Ramos (cell line): Measurements from ENCODE around the gene IPO13.

ENCODE experiments used
- in situ Hi-C: fragments of 300-500 bp; cut with MboI; formaldehyde crosslinking; loops from one replicate; pipeline ENCODE4 v1.14.3; 2022; ENCODE audit warnings: low sequenced_read_pairs; ENCODE audit not compliant: unreplicated experiment

The IPO13 gene

DNA sequence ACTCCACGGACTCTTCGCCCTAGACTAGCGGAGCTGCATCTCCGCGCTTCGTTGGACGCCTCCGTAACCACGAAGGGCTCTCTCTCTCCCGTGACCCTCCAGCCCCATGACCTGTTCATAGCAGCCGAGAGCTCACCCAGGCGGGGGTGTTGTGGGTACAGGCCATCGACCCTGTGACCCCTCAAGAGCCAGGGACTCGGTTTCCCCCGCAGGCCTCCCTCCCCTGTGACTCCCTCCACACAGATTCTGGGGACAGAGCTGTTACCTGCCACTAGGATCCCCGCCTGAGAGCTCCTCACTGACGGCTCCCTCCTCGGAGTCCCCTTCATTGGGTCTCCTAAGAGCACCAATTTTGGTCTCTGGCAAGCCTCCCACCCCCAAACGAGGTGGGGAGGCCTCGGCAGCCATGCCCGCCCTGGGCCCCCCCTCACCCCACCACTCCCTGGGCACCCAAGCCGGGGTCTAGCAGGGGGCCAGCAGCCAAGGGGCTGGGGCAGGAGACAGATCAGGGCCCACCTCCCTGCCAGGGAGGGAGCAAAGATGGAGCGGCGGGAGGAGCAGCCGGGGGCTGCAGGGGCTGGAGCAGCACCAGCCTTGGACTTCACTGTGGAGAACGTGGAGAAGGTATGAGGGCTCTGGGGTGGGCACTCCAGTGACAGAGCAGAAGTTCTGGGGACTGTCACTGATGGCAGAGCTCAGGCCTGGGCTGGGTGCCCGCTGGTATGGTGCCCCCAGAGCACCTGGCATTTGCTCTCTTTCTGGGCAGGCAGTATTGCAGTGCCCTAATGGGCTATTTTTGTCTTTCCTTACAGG lies 517 bp downstream of the IPO13 start:
- in situ Hi-C loops, result no loop called here

DNA sequence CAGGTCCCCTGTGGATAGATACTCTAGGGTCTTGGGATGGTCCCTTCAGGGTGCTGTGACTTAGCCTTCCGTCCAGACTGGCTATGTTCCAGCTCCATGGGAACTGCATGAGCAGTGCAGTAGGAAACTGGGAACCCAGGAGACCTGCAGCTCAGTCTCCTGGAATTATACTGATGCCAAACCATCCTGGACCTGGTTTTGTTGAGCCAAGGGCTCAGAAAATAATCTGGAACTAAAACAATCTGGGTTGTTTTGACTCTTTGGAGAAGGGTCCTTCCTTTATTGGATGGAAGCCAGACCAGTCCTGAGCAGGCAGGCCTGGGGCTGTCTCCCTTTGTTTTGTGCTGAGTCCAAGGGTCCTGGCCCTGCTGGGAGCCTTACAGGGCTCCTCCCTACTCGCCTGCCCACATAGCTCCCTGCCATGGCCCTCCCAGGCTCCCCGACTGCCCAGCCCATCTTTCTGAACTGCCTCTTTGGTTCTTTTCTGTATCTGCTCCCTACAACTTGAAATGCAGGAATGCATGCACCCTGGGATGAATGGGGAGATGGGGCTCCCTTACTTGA lies 1.2 kb downstream of the IPO13 start:
- in situ Hi-C loops, result no loop called here

DNA sequence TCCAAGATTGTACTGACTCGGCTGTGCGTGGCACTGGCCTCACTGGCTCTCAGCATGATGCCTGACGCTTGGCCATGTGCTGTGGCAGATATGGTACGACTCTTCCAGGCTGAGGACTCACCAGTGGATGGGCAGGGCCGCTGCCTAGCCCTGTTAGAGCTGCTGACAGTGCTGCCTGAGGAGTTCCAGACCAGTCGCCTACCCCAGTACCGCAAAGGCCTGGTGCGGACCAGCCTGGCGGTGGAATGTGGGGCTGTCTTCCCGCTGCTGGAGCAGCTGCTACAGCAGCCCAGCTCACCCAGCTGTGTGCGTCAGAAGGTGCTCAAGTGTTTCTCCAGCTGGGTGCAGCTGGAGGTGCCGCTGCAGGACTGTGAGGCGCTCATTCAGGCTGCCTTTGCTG lies 2.9 kb downstream of the IPO13 start:
- in situ Hi-C loops, result no loop called here

DNA sequence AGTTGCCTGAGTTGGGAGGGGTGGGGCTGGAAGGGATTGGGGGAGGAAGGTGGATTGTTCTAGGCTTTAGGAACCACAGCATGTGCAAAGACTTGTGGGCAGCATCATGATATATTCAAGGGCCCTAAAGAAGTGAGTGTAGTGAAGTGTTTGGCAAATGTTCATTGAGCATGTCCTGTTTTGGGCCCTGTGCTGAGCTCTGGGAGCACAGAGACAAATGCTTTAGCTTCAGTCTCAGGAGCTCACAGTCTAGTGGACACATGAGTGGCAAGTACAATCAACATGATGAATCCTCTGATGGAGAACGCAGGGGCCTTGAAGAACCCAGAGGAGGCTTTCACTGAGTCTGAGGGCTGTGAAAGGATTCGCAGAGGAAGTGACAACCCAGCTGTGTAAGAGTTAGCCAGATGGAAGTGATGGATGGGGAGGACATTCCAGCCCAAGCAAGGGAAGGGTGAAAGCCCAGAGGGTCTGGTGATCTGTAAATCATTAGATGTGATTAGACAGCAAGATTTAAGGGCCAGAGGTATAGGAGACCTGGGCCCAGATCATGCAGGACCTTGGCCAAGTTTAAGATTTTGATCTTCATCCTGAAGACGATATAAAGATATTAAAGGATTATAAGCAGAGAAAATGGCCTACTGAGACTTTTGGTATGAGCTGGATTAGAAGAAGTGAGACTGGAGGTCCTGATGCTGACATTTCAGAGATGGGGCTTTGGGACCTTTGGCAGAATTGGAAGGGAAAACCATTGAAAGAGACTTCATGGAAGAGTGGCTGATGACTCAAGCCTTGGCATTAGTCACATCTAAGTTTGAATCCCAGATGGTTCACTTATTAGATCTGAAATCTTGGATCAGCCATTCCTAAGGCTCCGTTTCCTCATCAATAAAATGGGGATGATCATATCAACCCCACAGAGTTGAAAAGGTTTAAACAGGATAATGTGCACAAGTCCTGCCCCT lies 4.6 kb downstream of the IPO13 start:
- in situ Hi-C loops, result no loop called here

DNA sequence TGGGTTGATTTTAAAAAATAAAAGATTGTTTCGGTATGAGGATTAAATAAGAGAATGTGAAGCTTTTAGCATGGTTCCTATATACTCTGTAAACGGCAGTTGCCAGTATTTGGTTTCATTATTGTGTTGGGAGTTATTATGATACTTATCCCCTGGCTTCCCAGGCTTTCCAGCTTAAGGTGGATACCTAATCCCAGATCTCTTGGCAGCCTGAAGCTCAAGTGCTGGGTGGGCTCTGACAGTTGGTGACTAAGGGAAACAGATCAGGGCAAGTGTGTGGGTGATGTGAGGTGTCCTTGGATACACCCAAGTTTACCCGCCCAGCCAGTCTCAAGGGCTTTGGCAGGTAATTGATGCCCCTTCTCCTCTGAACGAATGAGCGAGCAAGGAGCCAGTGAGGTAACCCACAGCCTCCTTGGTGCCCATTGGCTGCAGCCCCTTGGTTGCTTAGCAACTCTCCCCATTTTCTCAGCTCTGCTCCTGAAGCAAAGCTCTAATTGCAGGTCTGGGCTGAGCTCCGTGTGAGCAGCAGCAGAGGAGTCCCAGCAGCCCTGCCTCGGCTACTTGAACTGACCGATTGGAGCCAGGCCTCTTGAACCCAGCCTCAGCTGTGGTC lies 6.1 kb downstream of the IPO13 start:
- in situ Hi-C loops, result no loop called here

DNA sequence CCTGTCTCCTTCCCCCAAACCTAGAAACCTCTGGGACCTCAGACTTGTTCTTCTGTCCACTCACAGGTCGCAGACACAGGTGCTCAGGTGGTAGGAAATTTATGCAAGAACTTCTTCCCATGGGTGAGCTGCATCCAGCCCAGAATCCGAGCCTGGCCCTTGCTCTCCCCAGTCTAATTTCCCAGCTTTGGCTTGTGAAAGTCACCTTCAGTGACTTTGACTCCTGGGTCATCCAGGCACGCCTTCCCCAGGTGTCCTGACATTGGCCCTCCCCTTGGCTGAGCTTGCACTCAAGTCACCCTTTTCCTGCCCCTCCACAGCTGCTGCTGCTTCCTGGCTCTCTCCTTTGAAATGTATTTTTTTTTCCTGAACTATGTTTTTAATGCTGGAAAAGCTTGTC lies 6.6 kb downstream of the IPO13 start:
- in situ Hi-C loops, result no loop called here

DNA sequence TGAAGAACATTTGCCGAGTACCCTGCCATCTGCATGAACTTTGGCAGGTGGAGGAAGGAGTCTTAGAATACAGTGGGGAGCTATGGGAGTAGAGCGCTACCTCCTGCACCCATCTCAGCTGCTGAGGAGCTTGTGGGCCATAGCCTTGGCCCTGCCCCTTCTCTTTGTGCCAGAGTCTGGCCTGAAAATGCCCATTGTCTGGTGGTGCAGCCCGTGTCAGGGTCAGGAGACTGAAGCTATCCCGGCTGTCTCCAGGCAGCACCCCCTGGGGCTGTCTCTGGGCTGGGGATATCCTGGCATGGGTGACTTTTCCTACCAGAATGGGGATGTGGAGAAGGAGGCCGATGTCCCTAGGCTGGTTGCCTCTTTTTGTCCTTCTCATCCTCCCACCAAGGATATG lies 7.3 kb downstream of the IPO13 start:
- in situ Hi-C loops, result no loop called here

DNA sequence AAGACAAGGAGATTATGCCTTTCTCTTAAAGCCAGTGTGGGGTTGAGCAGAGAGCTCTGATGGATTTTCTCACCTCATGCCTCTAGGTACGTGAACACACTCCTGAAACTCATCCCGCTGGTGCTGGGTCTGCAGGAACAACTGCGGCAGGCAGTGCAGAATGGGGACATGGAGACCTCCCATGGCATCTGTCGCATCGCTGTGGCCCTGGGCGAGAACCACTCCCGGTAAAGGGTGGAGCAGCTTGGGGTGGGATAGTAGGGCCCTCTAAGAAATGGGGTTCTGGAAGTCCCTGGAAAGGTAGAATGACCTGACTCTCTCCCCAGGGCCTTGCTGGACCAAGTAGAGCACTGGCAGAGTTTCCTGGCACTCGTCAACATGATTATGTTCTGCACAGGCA lies 9.5 kb downstream of the IPO13 start:
- in situ Hi-C loops, result no loop called here

DNA sequence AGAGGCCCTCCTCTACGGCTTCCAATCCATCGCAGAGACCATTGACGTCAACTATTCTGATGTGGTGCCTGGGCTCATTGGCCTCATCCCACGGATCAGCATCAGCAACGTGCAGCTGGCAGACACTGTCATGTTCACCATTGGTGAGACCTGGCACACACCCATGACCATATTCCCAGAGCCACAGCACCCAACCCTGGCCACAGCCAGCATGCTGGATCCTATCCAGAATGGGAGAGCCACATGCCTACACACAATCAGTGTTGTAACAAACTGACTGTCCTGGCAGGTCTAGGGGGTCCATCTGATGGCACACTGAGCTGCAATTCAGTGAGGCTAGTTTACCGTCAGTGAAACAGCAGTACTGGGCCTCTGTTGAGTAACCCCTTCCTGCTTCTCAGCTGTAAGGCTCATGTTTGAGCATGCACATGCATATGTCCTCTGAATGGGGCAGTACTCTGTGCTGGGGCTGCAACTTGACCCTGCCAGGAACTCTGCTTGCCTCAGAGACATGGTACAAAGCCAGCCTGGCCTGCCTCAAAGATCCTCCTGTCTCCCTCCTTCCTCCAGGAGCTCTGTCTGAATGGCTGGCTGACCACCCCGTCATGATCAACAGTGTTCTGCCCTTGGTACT lies 10.8 kb downstream of the IPO13 start:
- in situ Hi-C loops, result no loop called here

DNA sequence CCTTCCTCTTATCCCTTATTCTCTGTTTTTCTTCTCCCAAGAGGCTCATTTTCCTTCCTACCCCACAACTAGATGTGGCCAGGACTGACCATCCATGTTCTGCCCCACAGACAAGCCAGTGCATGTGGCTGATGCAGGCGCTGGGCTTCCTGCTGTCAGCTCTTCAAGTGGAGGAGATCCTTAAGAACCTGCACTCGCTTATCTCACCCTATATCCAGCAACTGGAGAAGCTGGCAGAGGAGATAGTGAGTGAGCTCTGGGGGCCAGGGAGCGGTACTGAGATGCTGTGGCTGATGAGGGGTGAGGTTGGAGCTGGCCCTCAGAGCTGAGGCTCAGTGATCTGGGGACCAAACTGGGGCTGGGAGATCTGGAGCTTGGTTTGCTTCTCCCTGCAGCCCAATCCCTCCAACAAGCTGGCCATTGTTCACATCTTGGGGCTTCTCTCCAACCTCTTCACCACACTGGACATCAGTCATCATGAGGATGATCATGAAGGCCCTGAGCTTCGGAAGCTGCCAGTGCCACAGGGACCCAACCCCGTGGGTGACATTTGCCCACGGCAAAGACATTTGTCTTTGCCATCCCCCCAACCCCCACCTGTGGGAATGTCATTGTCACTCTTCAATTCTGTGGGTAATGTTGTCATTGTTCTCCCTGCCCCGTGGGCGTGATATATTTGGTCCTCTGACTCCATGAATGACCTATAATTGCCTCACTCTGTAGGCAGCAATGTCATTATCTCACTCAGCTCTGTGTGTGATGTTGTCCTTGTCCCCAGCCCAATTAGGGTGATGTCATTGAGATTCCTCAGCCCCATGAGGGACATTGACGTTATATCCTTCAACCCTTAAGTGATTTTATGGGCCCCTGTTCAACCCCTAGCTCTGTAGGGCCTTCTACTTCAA lies 11.9 kb downstream of the IPO13 start:
- in situ Hi-C loops, result no loop called here

DNA sequence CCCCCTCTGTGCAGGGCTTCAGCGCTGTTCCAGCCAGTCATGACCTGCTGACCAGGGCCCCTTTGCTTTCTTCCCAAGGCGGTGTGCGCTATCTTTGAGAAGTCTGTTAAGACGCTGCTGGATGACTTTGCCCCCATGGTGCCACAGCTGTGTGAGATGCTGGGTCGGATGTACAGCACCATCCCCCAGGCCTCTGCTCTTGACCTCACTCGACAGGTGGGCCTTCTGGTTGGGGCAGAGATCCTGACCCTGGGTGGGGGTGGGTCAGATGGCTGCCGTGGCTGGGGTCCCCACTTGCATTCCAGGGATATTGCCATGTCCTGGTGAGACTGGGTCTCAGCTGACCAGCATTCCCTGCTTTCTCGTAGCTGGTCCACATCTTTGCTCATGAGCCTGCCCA lies 14.0 kb downstream of the IPO13 start:
- in situ Hi-C loops, result no loop called here

DNA sequence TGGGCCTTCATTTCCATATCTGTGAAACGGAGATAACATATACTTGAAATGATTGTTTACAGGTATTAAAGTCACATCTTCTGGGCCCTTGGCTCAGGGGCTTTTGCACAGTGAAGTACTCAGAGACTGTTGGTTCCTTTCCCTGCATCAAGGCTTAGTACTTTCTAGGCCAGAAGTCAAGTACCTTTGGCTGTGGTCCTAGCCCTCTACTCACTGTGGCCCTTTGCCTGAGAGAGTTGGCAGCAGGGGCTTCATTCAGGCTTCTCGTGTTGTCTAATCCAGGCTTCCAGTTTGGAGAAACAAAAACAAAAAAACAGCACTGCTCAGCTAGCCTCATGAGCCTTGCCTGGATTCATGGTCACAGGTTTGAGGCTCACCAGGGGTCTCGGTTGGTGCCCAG lies 14.9 kb downstream of the IPO13 start:
- in situ Hi-C loops, result no loop called here

DNA sequence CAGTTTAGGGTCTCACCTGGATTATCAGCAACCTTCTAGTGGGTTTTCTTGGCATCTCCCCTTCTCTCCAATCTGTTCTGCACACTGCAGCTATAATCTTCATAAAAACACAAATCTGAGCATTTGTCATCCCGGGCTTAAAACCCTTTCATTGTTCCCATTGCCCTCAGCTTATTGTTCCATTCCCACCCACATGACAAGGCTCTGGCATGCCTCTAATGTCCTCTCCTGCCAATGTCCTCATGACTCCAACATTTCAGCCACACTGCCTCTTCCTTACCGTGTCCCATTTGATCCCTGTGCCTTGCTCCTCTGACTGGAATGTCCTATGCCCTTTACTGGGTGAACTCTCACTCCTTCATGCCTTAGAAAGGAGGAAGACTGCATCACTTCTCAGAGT lies 15.6 kb downstream of the IPO13 start:
- in situ Hi-C loops, result no loop called here

DNA sequence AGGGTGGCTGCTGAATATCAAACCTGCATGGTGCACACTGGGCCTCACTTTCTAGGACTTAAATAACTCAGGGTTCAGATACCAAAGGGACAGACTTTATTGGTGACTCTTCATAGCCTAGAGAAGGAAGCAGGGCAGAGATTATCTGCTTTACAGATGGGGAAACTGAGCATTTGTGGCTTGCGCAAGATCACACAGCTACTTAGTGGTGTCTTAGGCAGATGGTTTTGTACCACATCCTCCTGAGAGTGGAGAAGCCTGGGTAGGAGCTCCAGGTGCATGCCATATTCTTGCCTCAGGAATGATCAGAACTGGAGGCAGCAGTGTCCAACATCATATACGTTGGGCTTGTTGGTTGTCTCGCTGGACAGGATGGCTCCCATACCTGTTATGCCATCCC lies 16.3 kb downstream of the IPO13 start:
- in situ Hi-C loops, result no loop called here

DNA sequence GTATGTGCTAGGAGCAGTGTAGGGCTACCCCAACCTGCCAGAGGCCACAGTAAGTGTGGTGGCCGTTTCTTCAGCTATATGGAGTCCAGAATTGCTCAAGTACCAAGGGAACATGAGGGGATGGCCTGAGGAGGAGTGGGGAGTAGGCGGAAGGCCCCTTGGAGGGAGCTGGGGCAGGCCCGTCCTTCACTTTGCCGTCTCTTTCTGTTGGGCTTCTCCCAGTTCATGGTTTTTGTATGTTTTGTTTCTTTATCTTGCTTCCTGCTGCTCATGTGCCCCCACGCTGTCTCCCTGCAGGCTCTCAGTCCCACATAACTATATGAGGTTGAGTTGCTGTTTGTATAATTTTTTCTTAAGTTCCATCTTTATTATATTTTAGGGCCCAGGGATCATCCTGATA lies 17.1 kb downstream of the IPO13 start:
- in situ Hi-C loops, result no loop called here

DNA sequence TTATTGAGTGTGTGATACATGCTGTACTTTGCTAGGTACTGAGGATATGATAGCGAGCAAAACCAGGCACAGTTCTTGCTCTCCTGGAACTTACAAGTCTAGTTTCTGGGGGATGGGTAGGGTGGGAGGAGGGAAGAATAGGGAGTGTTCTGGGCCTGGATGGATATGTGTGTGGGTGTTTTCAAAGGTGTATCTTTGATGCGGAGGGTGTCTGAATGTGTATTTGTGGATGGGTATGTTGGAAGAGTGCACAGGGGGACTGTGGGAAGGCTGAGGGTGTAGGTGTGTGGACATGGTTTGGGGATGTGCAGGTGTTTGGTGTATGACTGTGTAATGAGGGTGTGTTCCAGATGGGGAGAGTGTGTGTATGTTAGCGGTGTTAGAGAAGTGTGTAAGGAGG lies 18.6 kb downstream of the IPO13 start:
- in situ Hi-C loops, result no loop called here

DNA sequence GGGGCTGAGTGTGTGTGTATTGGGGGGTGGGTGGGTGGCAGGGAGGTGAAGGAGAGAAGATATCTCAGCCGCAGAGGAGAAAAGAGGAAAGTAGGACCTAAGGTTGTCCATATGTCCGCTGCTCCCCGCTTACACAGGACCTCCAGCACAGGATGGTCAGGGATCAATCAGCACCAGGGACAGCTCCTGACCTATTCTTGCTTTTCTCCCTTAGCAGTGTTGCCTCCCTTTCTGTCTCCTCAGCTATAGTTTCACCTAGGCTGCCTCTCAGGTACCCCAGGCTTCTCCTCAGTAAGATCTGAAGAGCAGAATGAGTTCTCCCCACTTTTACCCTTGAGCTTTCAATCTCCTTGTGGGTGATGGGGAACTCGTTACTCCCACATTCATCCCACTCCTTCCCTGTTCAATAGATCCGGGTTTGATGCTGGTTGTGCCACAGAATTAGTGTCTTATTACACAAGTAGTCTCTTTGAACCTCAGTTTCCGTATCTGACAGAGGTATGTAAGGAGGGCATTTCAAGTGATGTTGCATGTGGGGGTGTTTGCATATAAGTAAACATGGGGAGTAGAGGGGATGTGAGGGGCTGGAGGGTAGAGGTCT lies 21.7 kb downstream of the IPO13 start:
- in situ Hi-C loops, result no loop called here

DNA sequence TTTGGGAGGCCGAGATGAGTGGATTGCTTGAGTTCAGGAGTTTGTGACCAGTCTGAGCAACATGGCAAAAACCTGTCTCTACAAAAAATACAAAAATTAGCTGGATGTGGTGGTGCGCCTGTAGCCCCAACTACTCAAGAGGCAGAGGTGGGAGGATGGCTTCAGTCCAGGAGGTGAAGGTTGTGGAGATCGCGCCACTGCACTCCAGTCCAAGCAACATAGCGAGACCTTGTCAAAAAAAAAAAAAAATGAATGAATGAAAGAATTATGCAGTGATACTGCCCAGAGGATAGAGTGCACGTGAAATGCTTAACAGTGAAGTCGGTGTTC lies 22.6 kb downstream of the IPO13 start:
- in situ Hi-C loops, result no loop called here
